MCF 10A (cell line): Measurements from ENCODE around the gene SVOP. TPM values are rescaled to one million over a fixed set of nuclear protein-coding genes. Genes with fewer than 3 reads are reported as not detected.
"Not testable (repeated sequence)": the region's sequence is repeated elsewhere in the genome, so short reads cannot be mapped to it uniquely, and the experiment has no call there.

ENCODE experiments used
- BruUV-seq: library from RNA; stranded (reverse); fragments of 400-500 nt; replicated peaks from 2 replicates; lab custom pipeline; 2021; lab: Mats Ljungman, UMichigan
- CTCF ChIA-PET: fragments of 300-600 bp; sonication (Branson Sonifier 250); formaldehyde crosslinking; extraction: SDS; loops from one replicate; lab custom pipeline; 2021; ENCODE audit warnings: antibody characterized with exemption, inconsistent platforms; lab: Yijun Ruan, JAX
- POLR2A ChIA-PET: fragments of 300-600, 350-650 bp; sonication (Branson Sonifier 250); formaldehyde crosslinking; extraction: SDS; loops from one replicate; lab custom pipeline; 2020; ENCODE audit warnings: antibody characterized with exemption, inconsistent platforms; lab: Yijun Ruan, JAX
- DNase-seq: peaks from one replicate; pipeline ENCODE4 v3.0.0-alpha.2; 2018; ENCODE audit not compliant: unreplicated experiment
- H3K27ac Mint-ChIP-seq: one replicate; pipeline ENCODE4 v1.8.0; 2022; ENCODE audit warnings: mild to moderate bottlenecking, low read depth, mixed read lengths; ENCODE audit not compliant: unreplicated experiment
- H3K27me3 Mint-ChIP-seq: one replicate; pipeline ENCODE4 v1.8.0; 2022; ENCODE audit warnings: mixed read lengths; ENCODE audit not compliant: insufficient read depth, unreplicated experiment
- H3K36me3 Mint-ChIP-seq: one replicate; pipeline ENCODE4 v1.8.0; 2022; ENCODE audit warnings: mild to moderate bottlenecking, moderate library complexity, mixed read lengths; ENCODE audit not compliant: insufficient read depth, unreplicated experiment
- H3K4me1 Mint-ChIP-seq: one replicate; pipeline ENCODE4 v1.8.0; 2022; ENCODE audit warnings: mixed read lengths; ENCODE audit not compliant: insufficient read depth, unreplicated experiment
- H3K4me3 Mint-ChIP-seq: one replicate; pipeline ENCODE4 v1.8.0; 2022; ENCODE audit warnings: mild to moderate bottlenecking, moderate library complexity, mixed read lengths; ENCODE audit not compliant: unreplicated experiment
- H3K9me3 Mint-ChIP-seq: one replicate; pipeline ENCODE4 v1.8.0; 2022; ENCODE audit warnings: mixed read lengths; ENCODE audit not compliant: unreplicated experiment
- CTCF ChIP-seq: fragments of 200-600 bp; IDR thresholded peaks from one replicate; pipeline ENCODE4 v1.8.0; 2022; ENCODE audit warnings: antibody characterized with exemption, mild to moderate bottlenecking; ENCODE audit not compliant: unreplicated experiment
- intact Hi-C: fragments of 100-400 bp; cut with micrococcal nuclease; formaldehyde crosslinking; loops from 2 replicates; pipeline ENCODE4 v1.14.1; 2022
- total RNA-seq: library from RNA; stranded (reverse); gene quantifications from 2 replicates; pipeline ENCODE4 v1.2.3, GENCODE V29; 2022

SVOP gene
- total RNA-seq, 1 experiment from 2014 or later, result not detected

GRCh38 chr12:109029411-109029810 lies 8.5 kb upstream of the SVOP start:
- no peak for DNase-seq
- BruUV-seq, result no TSS peak
- Mint-ChIP-seq H3K4me3 (no peak overlapping the region), H3K27me3 (peaks cover 47% of the 10 kb centered on the region), H3K27ac (no peak overlapping the region), H3K36me3 (no peaks in the 10 kb centered on the region), H3K9me3 (no peaks in the 10 kb centered on the region), H3K4me1 (no peaks in the 10 kb centered on the region)
- TF ChIP-seq CTCF, result no peak
- intact Hi-C loops, result no loop called here
- CTCF ChIA-PET, result no interaction called here
- POLR2A ChIA-PET, result interaction anchor here (0.6 kb wide), 1 partner anchor 35 kb away, joined by 4 read pairs; no protein-coding TSS in a partner anchor

DNA sequence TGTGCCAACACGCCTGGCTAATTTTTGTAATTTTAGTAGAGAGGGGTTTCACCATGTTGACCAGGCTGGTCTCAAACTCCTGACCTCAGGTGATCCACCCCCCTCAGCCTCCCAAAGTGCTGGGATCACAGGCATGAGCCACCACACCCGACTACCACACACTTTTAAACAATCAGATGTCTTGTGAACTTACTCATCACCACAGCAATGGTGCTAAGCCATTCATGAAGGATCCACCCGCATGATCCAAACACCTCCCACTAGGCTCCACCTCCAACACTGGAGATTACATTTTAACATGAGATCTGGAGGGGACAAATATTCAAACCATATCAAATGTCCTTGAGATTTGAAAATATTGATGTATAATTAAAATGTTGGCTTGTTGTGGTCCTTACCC lies 7.8 kb upstream of the SVOP start:
- BruUV-seq, POLR2A ChIA-PET, H3K27ac Mint-ChIP-seq, H3K4me1 Mint-ChIP-seq, H3K9me3 Mint-ChIP-seq, DNase-seq, CTCF ChIA-PET, intact Hi-C loops, H3K36me3 Mint-ChIP-seq, H3K4me3 Mint-ChIP-seq: not testable (repeated sequence)
- peaks cover 40% of the 10 kb centered on the region for H3K27me3 Mint-ChIP-seq

- intact Hi-C loops, result no loop called here
- H3K27ac Mint-ChIP-seq, result no peak overlapping the region
- no peaks in the 10 kb centered on the region for H3K9me3 Mint-ChIP-seq
- H3K4me1 Mint-ChIP-seq, result no peaks in the 10 kb centered on the region
- no peak for DNase-seq
- no peaks in the 10 kb centered on the region for H3K36me3 Mint-ChIP-seq
- peaks cover 31% of the 10 kb centered on the region for H3K27me3 Mint-ChIP-seq
- no peak for TF ChIP-seq CTCF
- ChIA-PET POLR2A (no interaction called here), CTCF (no interaction called here)
- BruUV-seq, result no TSS peak
- no peak overlapping the region for H3K4me3 Mint-ChIP-seq
Observed at GRCh38 chr12:109027767-109028166, 6.9 kb upstream of the SVOP start.

GRCh38 chr12:109020146-109020795 lies 597 bp downstream of the SVOP start:
- intact Hi-C loops, result no loop called here
- no peak for DNase-seq
- peaks cover 6% of the 10 kb centered on the region for H3K27me3 Mint-ChIP-seq
- POLR2A ChIA-PET, result no interaction called here
- CTCF ChIA-PET, result interaction anchor here (0.6 kb wide), 1 partner anchor 414 kb away, joined by 3 read pairs; no protein-coding TSS in a partner anchor
- H3K4me3 Mint-ChIP-seq, result no peak overlapping the region
- H3K9me3 Mint-ChIP-seq, result no peaks in the 10 kb centered on the region
- no peak for TF ChIP-seq CTCF
- no peaks in the 10 kb centered on the region for H3K36me3 Mint-ChIP-seq
- no TSS peak for BruUV-seq
- no peak overlapping the region for H3K27ac Mint-ChIP-seq
- no peaks in the 10 kb centered on the region for H3K4me1 Mint-ChIP-seq
